ENCODE results near the gene STAG1. TPM values are rescaled to one million over a fixed set of nuclear protein-coding genes. Genes with fewer than 3 reads are reported as not detected.

The STAG1 gene
- total and polyA plus RNA-seq, 2 of the 13 experiments (the other 11 are each of a cell fraction or from before 2014, with no cell fraction given): 6.2 to 25.9 TPM

DNA sequence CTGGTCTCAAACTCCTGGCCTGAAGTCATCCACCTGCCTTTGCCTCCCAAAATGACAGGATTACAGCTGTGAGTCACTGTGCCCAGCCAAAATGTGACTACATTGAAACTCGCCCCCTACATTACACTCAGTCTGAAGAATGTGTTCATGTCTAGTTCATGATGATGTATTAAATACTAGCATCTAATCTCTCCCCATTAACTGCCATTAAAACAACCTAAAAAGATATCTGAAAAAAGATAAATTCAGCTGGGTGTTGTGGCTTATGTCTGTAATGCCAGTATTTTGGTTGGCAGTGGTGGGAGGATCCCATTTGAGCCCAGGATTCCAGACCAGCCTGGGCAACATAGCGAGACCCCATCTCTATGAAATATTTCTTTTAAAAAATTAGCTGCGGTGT is 342.6 kb downstream of the STAG1 start:
- WGBS (ENCODE audit: low lambda C conversion rate): 100% methylated on average over 3 of the region's 3 CpGs
- POLR2A ChIA-PET: no interaction called here

More for the DNA sequence above, 342.6 kb downstream of the STAG1 start:
- Histone ChIP-seq H3K36me3 (replicated peaks in 1 of 2; ENCODE audit: control insufficient read depth in 1 of 2, insufficient read depth in 2 of 2, low read length in 2 of 2) (no peaks in the 10 kb centered on the region; a peak in 1 of 5 replicates), H2AFZ (ENCODE audit: low read length) (no peak overlapping the region), H3K27me3 (ENCODE audit: control insufficient read depth in 1 of 2, insufficient read depth in 2 of 2, low read length in 2 of 2) (no peaks in the 10 kb centered on the region), H4K20me1 (ENCODE audit: insufficient read depth, low read length) (no peaks in the 10 kb centered on the region), H3K4me2 (ENCODE audit: low read depth, low read length) (no peak overlapping the region), H3K79me2 (ENCODE audit: insufficient read depth, low read length) (no peaks in the 10 kb centered on the region), H3K27ac (ENCODE audit: extremely low read length, insufficient read depth, low read length) (no peak overlapping the region), H3K9ac (ENCODE audit: insufficient read depth, low read depth, low read length) (no peak overlapping the region), H3K9me3 (ENCODE audit: low read length) (no peaks in the 10 kb centered on the region), H3K4me3 (replicated peaks in 1 of 3; ENCODE audit: insufficient read depth in 1 of 3, low read depth in 2 of 3, low read length in 3 of 3) (no peak overlapping the region), H3K4me1 (ENCODE audit: insufficient read depth, low read length) (no peaks in the 10 kb centered on the region)
- intact Hi-C loops (cut with micrococcal nuclease; ENCODE audit: unreplicated experiment) (no loop called here), in situ Hi-C loops (cut with HindIII; ENCODE audit: extremely low pct_ligation_motif_present, low pct_unique_long_range_greater_than_20kb) (no loop called here)
- CTCF ChIA-PET (ENCODE audit: low intra/inter-chr PET ratio, low total read pairs): no interaction called here
- FAIRE-seq: no peak
- DNase-seq (ENCODE audit: low spot score): no peak
- no peak for TF ChIP-seq ZNF234 (CRISPR knock-in tag; conservative IDR thresholded peaks at IDR 0.05)
- no peak for TF ChIP-seq ZNF253 (CRISPR knock-in tag; IDR thresholded peaks at IDR 0.05; ENCODE audit: borderline replicate concordance)
- TF ChIP-seq GABPA (IDR thresholded peaks at IDR 0.05; ENCODE audit: low read depth, low read length): no peak
- TF ChIP-seq GABPA (CRISPR knock-in tag; IDR thresholded peaks at IDR 0.05; ENCODE audit: low read depth): no peak
- TF ChIP-seq, protein P1, sequence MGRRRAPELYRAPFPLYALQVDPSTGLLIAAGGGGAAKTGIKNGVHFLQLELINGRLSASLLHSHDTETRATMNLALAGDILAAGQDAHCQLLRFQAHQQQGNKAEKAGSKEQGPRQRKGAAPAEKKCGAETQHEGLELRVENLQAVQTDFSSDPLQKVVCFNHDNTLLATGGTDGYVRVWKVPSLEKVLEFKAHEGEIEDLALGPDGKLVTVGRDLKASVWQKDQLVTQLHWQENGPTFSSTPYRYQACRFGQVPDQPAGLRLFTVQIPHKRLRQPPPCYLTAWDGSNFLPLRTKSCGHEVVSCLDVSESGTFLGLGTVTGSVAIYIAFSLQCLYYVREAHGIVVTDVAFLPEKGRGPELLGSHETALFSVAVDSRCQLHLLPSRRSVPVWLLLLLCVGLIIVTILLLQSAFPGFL (CRISPR knock-in tag; IDR thresholded peaks at IDR 0.05): no peak
- TF ChIP-seq ZNF260 (CRISPR knock-in tag; IDR thresholded peaks at IDR 0.05; ENCODE audit: borderline replicate concordance, low read depth): no peak
- TF ChIP-seq KDM5A (IDR thresholded peaks at IDR 0.05; ENCODE audit: borderline replicate concordance, low read length): no peak
- TF ChIP-seq, protein P2, sequence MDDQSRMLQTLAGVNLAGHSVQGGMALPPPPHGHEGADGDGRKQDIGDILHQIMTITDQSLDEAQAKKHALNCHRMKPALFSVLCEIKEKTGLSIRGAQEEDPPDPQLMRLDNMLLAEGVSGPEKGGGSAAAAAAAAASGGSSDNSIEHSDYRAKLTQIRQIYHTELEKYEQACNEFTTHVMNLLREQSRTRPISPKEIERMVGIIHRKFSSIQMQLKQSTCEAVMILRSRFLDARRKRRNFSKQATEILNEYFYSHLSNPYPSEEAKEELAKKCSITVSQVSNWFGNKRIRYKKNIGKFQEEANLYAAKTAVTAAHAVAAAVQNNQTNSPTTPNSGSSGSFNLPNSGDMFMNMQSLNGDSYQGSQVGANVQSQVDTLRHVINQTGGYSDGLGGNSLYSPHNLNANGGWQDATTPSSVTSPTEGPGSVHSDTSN (CRISPR knock-in tag; IDR thresholded peaks at IDR 0.05; ENCODE audit: borderline replicate concordance): no peak
- no peak for TF ChIP-seq ZNF83 (CRISPR knock-in tag; IDR thresholded peaks at IDR 0.05; ENCODE audit: borderline replicate concordance)
- TF ChIP-seq GLI4 (CRISPR knock-in tag; IDR thresholded peaks at IDR 0.05; ENCODE audit: borderline replicate concordance): no peak
- TF ChIP-seq FOXA1 (IDR thresholded peaks at IDR 0.05): no peak
- no peak for TF ChIP-seq FOXA1 (CRISPR knock-in tag; IDR thresholded peaks at IDR 0.05)
- TF ChIP-seq KMT2A (CRISPR knock-in tag; IDR thresholded peaks at IDR 0.05): no peak
- TF ChIP-seq FLYWCH1 (CRISPR knock-in tag; IDR thresholded peaks at IDR 0.05): no peak
- TF ChIP-seq, protein P3, sequence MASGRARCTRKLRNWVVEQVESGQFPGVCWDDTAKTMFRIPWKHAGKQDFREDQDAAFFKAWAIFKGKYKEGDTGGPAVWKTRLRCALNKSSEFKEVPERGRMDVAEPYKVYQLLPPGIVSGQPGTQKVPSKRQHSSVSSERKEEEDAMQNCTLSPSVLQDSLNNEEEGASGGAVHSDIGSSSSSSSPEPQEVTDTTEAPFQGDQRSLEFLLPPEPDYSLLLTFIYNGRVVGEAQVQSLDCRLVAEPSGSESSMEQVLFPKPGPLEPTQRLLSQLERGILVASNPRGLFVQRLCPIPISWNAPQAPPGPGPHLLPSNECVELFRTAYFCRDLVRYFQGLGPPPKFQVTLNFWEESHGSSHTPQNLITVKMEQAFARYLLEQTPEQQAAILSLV (CRISPR knock-in tag; IDR thresholded peaks at IDR 0.05; ENCODE audit: borderline replicate concordance): no peak
- ATAC-seq: no peak
- no TSS peak for BruUV-seq (replicated peaks)

Measured in HepG2 (cell line).